ENCODE data around the gene LGALS8.
"Not testable (repeated sequence)": the region's sequence is repeated elsewhere in the genome, so short reads cannot be mapped to it uniquely, and the experiment has no call there.

Gene LGALS8

DNA sequence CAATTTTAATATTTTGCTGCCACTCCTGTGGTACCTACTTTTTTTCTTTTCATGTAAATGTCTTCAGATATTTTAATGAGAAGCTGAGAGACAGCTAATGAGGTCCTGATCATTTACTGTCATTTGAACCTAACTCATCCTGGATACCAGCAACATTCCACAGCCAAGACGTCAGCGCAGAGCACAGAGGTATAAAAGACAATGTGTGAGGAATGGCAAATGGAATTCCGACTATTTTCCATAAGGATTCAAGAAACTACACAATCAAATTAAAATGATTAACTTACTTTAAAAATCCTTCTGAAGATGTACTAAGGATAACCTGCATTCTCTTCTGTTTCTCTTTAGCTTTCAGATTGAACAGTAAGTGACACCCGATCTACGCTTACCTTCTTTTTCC, 41.7 kb downstream of the LGALS8 start:
- H3K27ac ChIP-seq (ENCODE audit: low read length) = no peak overlapping the region
- H3K36me3 ChIP-seq (ENCODE audit: control insufficient read depth in 1 of 2, insufficient read depth in 2 of 2, low read length in 2 of 2) = peaks cover 48 to 74% of the 10 kb centered on the region in 2 donors
- no peaks in the 10 kb centered on the region for H3K4me1 ChIP-seq (ENCODE audit: control insufficient read depth in 1 of 2, insufficient read depth in 2 of 2, low read length in 2 of 2)
- H3K4me3 ChIP-seq (ENCODE audit: low read depth in 1 of 2, low read length in 2 of 2) = no peak overlapping the region
- no peaks in the 10 kb centered on the region for H3K9me3 ChIP-seq (ENCODE audit: control insufficient read depth in 1 of 2, low read length in 2 of 2)
- H3K27me3 ChIP-seq (ENCODE audit: low read depth, low read length) = no peaks in the 10 kb centered on the region

DNA sequence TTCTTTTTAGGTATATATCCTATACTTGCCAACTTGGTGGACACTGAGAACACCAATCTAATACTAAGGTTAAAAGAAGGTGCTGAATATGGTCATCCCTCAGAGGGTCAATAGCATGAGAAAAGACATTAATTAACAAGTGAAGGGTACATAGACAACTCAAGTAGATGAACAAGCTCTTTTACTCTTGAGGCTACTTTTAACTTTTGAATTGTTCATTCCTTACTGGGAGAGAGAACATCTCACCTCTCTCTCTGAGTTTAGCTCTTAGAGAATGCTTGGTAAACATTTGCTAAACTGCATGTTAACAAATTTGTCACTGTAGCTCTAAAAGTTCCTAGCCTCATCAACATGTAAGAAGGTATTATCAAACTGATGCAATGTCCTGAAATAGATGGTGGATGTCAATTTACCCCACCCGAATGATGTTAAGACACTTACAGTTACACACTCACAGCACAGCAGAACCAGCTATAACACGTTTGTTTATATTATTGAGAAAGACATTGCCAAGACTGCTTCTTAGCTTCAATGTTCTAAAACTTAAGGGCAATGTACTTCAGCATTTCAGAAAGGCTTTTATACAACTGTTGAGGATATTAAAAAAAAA, 44.6 kb downstream of the LGALS8 start:
- H3K4me3 ChIP-seq (ENCODE audit: low read depth in 1 of 2, low read length in 2 of 2) = no peak overlapping the region
- no peaks in the 10 kb centered on the region for H3K27me3 ChIP-seq (ENCODE audit: low read depth, low read length)
- peaks cover 68 to 81% of the 10 kb centered on the region in 2 donors for H3K36me3 ChIP-seq (ENCODE audit: control insufficient read depth in 1 of 2, insufficient read depth in 2 of 2, low read length in 2 of 2)
- no peaks in the 10 kb centered on the region for H3K4me1 ChIP-seq (ENCODE audit: control insufficient read depth in 1 of 2, insufficient read depth in 2 of 2, low read length in 2 of 2)
- no peak overlapping the region for H3K27ac ChIP-seq (ENCODE audit: low read length)
- H3K9me3 ChIP-seq (ENCODE audit: control insufficient read depth in 1 of 2, low read length in 2 of 2) = no peaks in the 10 kb centered on the region

DNA sequence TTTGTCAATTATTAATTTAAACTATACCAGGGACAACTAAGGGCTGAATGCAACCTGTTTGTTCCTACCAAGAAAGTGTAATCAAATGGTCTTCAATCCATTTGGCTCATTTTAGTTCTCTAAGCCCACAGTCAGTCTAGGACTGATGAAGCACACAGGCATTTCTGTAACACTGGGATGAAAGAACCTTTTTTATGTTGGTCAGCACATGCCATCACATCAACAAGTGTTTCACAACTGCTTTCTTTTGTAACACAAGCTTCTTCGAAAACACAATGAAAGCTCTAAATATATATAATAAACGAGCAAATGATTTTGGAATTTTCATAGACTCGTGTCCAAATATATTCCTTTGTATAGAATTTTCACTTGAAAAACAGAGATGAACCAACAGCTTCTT, 51.7 kb downstream of the LGALS8 start:
- Histone ChIP-seq H3K36me3 (ENCODE audit: control insufficient read depth in 1 of 2, insufficient read depth in 2 of 2, low read length in 2 of 2) (peaks cover 47 to 69% of the 10 kb centered on the region in 2 donors), H3K4me1 (ENCODE audit: control insufficient read depth in 1 of 2, insufficient read depth in 2 of 2, low read length in 2 of 2) (no peaks in the 10 kb centered on the region), H3K27me3 (ENCODE audit: low read depth, low read length) (no peaks in the 10 kb centered on the region), H3K4me3 (ENCODE audit: low read depth in 1 of 2, low read length in 2 of 2) (no peak overlapping the region), H3K27ac (ENCODE audit: low read length) (no peak overlapping the region), H3K9me3 (ENCODE audit: control insufficient read depth in 1 of 2, low read length in 2 of 2) (no peaks in the 10 kb centered on the region)

DNA sequence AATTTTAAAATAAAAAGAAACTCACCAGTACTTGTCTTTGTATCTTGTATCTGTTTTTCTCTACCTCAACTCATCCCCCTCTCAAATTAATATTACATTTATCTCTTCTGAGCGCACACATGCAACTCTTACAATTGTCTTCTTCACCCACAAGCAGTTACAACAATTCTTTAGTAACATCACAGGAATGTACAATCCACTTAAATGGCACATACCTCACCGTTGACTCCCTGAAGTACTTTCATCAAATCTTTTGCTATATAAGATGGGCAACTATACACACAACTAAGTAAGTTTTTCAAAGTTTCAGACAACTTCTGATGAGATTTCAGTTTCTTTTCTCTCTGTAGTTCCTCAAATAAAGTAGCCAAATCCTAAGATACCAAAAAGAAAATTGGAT, 52.2 kb downstream of the LGALS8 start:
- Histone ChIP-seq H3K9me3 (ENCODE audit: control insufficient read depth in 1 of 2, low read length in 2 of 2) (no peaks in the 10 kb centered on the region), H3K27ac (ENCODE audit: low read length) (no peak overlapping the region), H3K4me3 (ENCODE audit: low read depth in 1 of 2, low read length in 2 of 2) (no peak overlapping the region), H3K27me3 (ENCODE audit: low read depth, low read length) (no peaks in the 10 kb centered on the region), H3K4me1 (ENCODE audit: control insufficient read depth in 1 of 2, insufficient read depth in 2 of 2, low read length in 2 of 2) (no peaks in the 10 kb centered on the region), H3K36me3 (ENCODE audit: control insufficient read depth in 1 of 2, insufficient read depth in 2 of 2, low read length in 2 of 2) (peaks cover 44 to 67% of the 10 kb centered on the region in 2 donors)

DNA sequence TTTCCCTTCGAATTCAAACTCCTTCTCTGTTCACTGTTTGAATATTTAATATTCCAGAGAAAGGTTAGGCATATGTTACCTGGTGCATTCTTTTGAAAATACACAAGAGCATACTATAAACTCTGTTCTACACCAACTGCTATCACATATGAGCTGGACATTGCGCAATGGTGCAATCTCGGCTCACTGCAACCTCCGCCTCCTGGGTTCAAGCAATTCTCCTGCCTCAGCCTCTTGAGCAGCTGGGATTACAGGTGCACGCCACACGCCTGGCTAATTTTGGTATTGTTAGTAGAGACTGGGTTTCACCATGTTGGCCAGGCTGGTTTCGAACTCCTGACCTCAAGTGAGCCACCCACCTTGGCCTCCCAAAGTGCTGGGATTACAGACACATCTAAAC, 53.3 kb downstream of the LGALS8 start:
- not testable (repeated sequence) for H3K9me3 ChIP-seq (ENCODE audit: control insufficient read depth in 1 of 2, low read length in 2 of 2); H3K4me1 ChIP-seq (ENCODE audit: control insufficient read depth in 1 of 2, insufficient read depth in 2 of 2, low read length in 2 of 2); H3K4me3 ChIP-seq (ENCODE audit: low read depth in 1 of 2, low read length in 2 of 2); H3K27me3 ChIP-seq (ENCODE audit: low read depth, low read length); H3K27ac ChIP-seq (ENCODE audit: low read length)
- peaks cover 42 to 68% of the 10 kb centered on the region in 2 donors for H3K36me3 ChIP-seq (ENCODE audit: control insufficient read depth in 1 of 2, insufficient read depth in 2 of 2, low read length in 2 of 2)

DNA sequence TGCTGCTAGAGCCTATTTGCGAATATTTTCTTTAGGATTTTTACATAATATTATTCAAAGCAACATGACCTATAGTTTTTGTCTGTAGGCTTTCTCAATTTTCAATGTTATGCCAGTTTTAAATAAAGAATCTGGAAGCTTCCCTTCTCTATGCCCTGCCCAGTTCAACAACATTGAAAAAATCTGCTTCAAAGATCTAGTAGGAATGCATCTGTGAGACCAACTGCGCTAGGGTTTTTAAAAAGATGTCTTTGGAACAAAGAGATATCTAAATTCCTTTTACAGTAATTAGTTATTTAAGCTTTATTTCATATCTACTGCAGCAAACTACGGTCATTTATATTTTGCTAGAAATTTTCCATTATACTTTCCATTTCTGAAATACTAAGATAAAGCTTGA, 54.9 kb downstream of the LGALS8 start:
- Histone ChIP-seq H3K27ac (ENCODE audit: low read length) (no peak overlapping the region), H3K4me3 (ENCODE audit: low read depth in 1 of 2, low read length in 2 of 2) (no peak overlapping the region), H3K27me3 (ENCODE audit: low read depth, low read length) (no peaks in the 10 kb centered on the region), H3K9me3 (ENCODE audit: control insufficient read depth in 1 of 2, low read length in 2 of 2) (no peaks in the 10 kb centered on the region), H3K36me3 (ENCODE audit: control insufficient read depth in 1 of 2, insufficient read depth in 2 of 2, low read length in 2 of 2) (peaks cover 37 to 68% of the 10 kb centered on the region in 2 donors), H3K4me1 (ENCODE audit: control insufficient read depth in 1 of 2, insufficient read depth in 2 of 2, low read length in 2 of 2) (no peaks in the 10 kb centered on the region)

DNA sequence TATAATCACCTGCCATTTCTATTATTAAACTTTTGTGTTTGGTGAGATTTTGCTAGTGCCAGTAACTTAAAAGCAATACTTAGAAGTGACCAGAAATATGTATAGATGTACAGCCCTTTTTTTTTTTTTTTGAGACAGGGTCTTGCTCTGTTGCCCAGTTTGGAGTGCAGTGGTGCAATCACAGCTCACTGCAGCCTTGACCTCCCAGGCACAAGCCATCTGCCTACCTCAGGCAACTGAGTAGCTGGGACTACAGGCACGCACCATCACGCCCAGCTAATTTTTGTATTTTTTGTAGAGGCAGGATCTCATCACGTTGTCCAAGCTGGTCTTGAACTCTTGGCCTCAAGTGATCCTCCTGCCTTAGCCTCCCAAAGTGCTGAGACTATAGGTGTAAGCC, 56.6 kb downstream of the LGALS8 start:
- peaks cover 48 to 73% of the 10 kb centered on the region in 2 donors for H3K36me3 ChIP-seq (ENCODE audit: control insufficient read depth in 1 of 2, insufficient read depth in 2 of 2, low read length in 2 of 2)
- not testable (repeated sequence) for H3K27me3 ChIP-seq (ENCODE audit: low read depth, low read length); H3K27ac ChIP-seq (ENCODE audit: low read length); H3K4me3 ChIP-seq (ENCODE audit: low read depth in 1 of 2, low read length in 2 of 2); H3K4me1 ChIP-seq (ENCODE audit: control insufficient read depth in 1 of 2, insufficient read depth in 2 of 2, low read length in 2 of 2); H3K9me3 ChIP-seq (ENCODE audit: control insufficient read depth in 1 of 2, low read length in 2 of 2)

DNA sequence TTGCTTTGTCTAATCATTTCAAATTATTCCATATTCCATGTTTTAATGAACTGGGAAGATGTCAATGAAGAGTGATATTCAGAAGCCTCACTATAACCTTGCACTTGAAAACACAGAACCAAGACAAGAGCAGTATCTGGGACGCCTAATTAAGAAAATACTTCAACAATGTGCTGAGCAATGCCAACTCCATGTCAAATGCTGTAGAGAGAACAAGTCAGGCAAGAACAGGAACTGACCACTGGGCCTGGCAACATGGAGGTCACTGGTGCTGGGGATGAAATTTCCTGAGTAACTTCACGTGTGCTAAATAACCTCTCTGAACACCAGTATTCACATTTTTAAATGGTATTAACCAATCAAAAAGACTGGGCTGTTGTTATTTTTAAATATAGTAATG, 57.7 kb downstream of the LGALS8 start:
- H3K27me3 ChIP-seq (ENCODE audit: low read depth, low read length) = no peaks in the 10 kb centered on the region
- peaks cover 48 to 73% of the 10 kb centered on the region in 2 donors for H3K36me3 ChIP-seq (ENCODE audit: control insufficient read depth in 1 of 2, insufficient read depth in 2 of 2, low read length in 2 of 2)
- no peak overlapping the region for H3K27ac ChIP-seq (ENCODE audit: low read length)
- H3K9me3 ChIP-seq (ENCODE audit: control insufficient read depth in 1 of 2, low read length in 2 of 2) = no peaks in the 10 kb centered on the region
- H3K4me1 ChIP-seq (ENCODE audit: control insufficient read depth in 1 of 2, insufficient read depth in 2 of 2, low read length in 2 of 2) = no peaks in the 10 kb centered on the region
- H3K4me3 ChIP-seq (ENCODE audit: low read depth in 1 of 2, low read length in 2 of 2) = no peak overlapping the region

DNA sequence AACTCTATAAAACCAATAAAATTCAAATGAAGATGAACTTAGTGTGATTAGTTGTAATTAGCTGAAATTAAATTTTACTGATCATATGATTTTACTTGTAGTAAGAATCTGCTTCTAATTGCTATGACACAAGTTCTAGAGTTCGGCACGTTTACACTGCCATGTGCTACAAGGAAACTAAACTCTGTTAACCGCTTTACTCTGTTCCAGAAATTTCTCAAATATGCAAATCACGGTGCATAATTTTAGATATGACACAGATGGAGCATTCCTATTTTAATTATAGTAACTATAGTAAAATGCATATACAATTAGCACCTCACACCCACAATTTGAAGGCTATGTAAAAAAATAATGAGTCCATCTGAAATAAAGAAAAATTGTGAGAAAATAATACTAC, 65.7 kb downstream of the LGALS8 start:
- no peak overlapping the region for H3K27ac ChIP-seq (ENCODE audit: low read length)
- no peak overlapping the region for H3K4me3 ChIP-seq (ENCODE audit: low read depth in 1 of 2, low read length in 2 of 2)
- peaks cover 54 to 75% of the 10 kb centered on the region in 2 donors for H3K36me3 ChIP-seq (ENCODE audit: control insufficient read depth in 1 of 2, insufficient read depth in 2 of 2, low read length in 2 of 2)
- H3K4me1 ChIP-seq (ENCODE audit: control insufficient read depth in 1 of 2, insufficient read depth in 2 of 2, low read length in 2 of 2) = no peaks in the 10 kb centered on the region
- H3K27me3 ChIP-seq (ENCODE audit: low read depth, low read length) = no peaks in the 10 kb centered on the region
- H3K9me3 ChIP-seq (ENCODE audit: control insufficient read depth in 1 of 2, low read length in 2 of 2) = no peaks in the 10 kb centered on the region

DNA sequence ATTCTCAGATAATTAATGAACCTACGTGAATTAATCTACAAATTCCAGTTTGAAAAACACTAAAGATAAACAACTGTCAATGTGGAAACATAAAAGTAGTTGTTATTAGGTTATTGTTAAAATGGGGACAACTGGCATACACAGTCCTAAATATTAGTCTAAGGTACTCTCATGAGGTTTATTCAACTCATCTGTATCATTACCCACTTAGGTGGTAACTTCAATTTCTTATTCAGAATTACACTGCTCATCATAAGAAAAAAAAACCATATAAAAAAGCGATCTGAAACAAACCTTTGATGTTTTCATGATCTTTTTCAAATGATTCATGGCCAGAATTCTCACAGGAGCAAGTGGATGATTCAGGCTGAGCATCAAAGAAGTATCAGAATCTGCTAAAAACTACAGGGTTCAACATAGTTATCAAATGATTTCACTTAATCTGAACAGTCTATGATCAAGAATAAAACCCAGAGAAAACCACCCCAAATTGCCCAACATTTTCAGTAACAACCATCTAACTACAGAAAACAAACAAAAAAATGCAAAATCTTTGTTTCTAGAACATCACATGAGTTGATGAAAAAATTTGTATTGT, 66.9 kb downstream of the LGALS8 start:
- peaks cover 50 to 70% of the 10 kb centered on the region in 2 donors for H3K36me3 ChIP-seq (ENCODE audit: control insufficient read depth in 1 of 2, insufficient read depth in 2 of 2, low read length in 2 of 2)
- H3K4me1 ChIP-seq (ENCODE audit: control insufficient read depth in 1 of 2, insufficient read depth in 2 of 2, low read length in 2 of 2) = no peaks in the 10 kb centered on the region
- H3K4me3 ChIP-seq (ENCODE audit: low read depth in 1 of 2, low read length in 2 of 2) = no peak overlapping the region
- no peaks in the 10 kb centered on the region for H3K27me3 ChIP-seq (ENCODE audit: low read depth, low read length)
- H3K27ac ChIP-seq (ENCODE audit: low read length) = no peak overlapping the region
- H3K9me3 ChIP-seq (ENCODE audit: control insufficient read depth in 1 of 2, low read length in 2 of 2) = no peaks in the 10 kb centered on the region

DNA sequence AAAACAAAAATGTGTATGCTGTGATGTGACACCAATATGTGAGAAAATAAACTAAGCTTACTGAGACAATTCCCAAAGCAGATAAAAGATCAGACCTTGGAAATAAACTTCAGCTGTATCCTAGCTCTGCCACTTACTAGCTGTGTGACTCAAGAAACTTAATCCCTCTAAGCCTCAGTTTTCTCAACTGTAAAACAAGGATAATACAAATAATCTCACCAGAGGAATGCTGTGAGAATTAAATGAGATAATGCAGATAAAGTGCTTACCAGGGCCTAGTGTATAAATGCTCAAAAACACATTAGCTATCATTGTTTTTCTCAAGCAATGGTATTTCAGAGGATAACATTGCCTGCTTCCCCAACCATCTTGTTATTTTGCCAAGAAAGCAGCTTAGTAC, 78.4 kb downstream of the LGALS8 start:
- H3K4me3 ChIP-seq (ENCODE audit: low read depth in 1 of 2, low read length in 2 of 2) = no peak overlapping the region
- H3K4me1 ChIP-seq (ENCODE audit: control insufficient read depth in 1 of 2, insufficient read depth in 2 of 2, low read length in 2 of 2) = peaks cover 0 to 17% of the 10 kb centered on the region in 2 donors
- H3K27ac ChIP-seq (ENCODE audit: low read length) = no peak overlapping the region
- H3K9me3 ChIP-seq (ENCODE audit: control insufficient read depth in 1 of 2, low read length in 2 of 2) = no peaks in the 10 kb centered on the region
- H3K36me3 ChIP-seq (ENCODE audit: control insufficient read depth in 1 of 2, insufficient read depth in 2 of 2, low read length in 2 of 2) = peaks cover 19% of the 10 kb centered on the region in 2 donors
- no peaks in the 10 kb centered on the region for H3K27me3 ChIP-seq (ENCODE audit: low read depth, low read length)
